HK-2 (cell line): Measurements from ENCODE around the gene SIGLEC10.
A peak's percentile ranks its signal among the peaks of the same experiment; 100 is the strongest.
"Not testable (repeated sequence)": the region's sequence is repeated elsewhere in the genome, so short reads cannot be mapped to it uniquely, and the experiment has no call there.

Source experiments
- DNase-seq: peaks from one replicate; pipeline ENCODE4 v3.0.0-alpha.2; 2018; ENCODE audit not compliant: unreplicated experiment

Gene SIGLEC10

GRCh38 chr19:51440846-51441409 is 23.5 kb upstream of the SIGLEC10 start:
- peak; percentile 21 for DNase-seq

- no peak for DNase-seq
Observed at GRCh38 chr19:51440052-51440451, 22.6 kb upstream of the SIGLEC10 start.

GRCh38 chr19:51439021-51439465 is 21.6 kb upstream of the SIGLEC10 start:
- DNase-seq = no peak

DNA sequence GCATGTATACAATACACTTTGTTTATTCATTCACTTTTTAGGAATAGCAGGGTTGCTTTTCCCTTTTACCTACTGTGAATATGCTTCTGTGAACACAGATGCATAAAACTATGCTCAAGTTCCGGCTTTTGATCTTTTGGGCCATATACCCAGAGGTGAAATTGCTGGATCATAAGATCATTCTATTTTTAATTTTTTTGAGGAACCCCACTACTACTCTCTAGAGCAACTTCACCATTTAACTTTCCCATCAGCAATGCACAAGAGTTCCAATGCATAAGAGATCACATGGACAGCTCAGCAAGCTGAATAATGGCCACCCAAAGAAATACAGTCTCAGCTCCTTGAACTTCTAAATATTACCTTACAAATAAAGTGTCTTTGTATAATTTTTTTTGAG is 17.0 kb upstream of the SIGLEC10 start:
- DNase-seq = no peak

- DNase-seq = no peak
Observed at GRCh38 chr19:51433043-51433442, 15.6 kb upstream of the SIGLEC10 start.

DNA sequence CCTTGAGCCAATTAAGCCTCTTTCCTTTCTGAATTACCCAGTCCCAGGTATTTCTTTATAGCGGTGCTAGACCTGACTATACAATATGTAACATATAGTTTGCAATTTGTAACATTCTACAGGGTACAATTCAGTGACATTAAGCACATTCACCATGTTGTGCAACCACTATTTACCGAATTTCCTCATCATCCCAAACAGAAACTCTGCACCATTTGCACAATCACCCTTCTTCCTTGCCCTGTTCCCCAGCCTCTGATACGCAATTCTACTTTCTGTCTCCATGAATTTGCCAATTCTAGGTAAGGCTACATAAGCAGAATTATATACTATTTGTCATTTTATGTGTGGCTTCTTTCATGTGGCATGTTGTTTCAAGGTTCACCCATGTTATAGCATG is 13.7 kb upstream of the SIGLEC10 start:
- no peak for DNase-seq

DNA sequence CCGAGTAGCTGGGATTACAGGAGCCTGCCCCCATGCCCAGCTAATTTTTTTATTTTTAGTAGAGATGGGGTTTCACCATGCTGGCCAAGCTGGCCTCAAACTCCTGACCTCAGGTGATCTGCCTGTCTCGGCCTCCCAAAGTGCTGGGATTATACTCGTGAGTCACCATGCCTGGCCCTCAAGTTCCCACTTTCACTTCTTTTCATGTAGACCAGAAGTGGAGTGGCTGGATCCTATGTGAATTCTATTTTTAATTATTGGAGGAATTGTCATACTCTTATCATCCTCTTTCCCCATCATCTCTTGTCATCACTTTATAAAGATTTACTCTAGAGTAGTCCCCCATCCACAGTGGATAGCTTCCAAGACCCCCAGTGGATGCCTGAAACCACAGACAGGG is 12.8 kb upstream of the SIGLEC10 start:
- DNase-seq = no peak

GRCh38 chr19:51427201-51427600 is 9.8 kb upstream of the SIGLEC10 start:
- DNase-seq = no peak

- peak; percentile 93 for DNase-seq
Observed at GRCh38 chr19:51422053-51422448, 4.6 kb upstream of the SIGLEC10 start.

GRCh38 chr19:51421229-51422052 is 4.0 kb upstream of the SIGLEC10 start:
- no peak for DNase-seq

DNA sequence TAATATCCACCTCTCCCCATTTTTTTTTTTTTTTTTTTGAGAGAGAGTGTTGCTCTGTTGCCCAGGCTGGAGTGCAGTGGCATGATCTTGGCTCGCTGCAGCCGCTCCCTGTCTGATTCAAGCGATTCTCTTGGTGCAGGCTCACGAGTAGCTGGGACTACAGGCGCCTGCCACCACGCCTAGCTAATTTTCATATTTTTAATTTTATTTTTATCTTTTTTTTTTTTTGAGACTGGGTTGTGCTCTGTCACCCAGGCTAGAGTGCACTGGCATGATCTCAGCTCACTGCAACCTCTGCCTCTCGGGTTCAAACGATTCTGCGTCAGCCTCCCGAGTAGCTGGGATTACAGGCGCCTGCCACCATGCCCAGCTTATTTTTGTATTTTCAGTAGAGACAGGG is 3.1 kb upstream of the SIGLEC10 start:
- not testable (repeated sequence) for DNase-seq

- no peak for DNase-seq
Observed at GRCh38 chr19:51418707-51419106, 1.3 kb upstream of the SIGLEC10 start.

- no peak for DNase-seq
Observed at GRCh38 chr19:51417810-51418157, 342 bp upstream of the SIGLEC10 start.

DNA sequence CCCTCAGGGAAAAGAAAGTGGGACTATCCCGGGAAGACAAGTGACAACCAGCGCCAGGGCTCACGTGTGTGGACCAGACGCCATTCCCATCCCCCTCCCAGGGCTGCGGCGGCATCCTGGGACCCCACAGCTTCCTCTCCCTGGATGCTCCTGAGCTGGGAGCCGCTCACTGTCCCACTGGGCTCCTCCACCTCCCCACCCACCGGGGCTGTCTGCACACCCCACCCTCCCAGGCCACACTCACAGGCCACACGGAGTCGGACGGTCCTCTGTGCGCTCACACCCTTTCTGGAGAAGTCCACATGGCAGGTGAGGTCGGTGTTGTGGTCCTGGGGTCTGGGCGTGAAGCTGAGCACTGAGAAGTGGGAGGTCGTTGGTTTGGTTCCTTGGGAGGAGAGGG is 1.0 kb downstream of the SIGLEC10 start:
- not testable (repeated sequence) for DNase-seq

- no peak for DNase-seq
Observed at GRCh38 chr19:51415187-51415586, 2.3 kb downstream of the SIGLEC10 start.

DNA sequence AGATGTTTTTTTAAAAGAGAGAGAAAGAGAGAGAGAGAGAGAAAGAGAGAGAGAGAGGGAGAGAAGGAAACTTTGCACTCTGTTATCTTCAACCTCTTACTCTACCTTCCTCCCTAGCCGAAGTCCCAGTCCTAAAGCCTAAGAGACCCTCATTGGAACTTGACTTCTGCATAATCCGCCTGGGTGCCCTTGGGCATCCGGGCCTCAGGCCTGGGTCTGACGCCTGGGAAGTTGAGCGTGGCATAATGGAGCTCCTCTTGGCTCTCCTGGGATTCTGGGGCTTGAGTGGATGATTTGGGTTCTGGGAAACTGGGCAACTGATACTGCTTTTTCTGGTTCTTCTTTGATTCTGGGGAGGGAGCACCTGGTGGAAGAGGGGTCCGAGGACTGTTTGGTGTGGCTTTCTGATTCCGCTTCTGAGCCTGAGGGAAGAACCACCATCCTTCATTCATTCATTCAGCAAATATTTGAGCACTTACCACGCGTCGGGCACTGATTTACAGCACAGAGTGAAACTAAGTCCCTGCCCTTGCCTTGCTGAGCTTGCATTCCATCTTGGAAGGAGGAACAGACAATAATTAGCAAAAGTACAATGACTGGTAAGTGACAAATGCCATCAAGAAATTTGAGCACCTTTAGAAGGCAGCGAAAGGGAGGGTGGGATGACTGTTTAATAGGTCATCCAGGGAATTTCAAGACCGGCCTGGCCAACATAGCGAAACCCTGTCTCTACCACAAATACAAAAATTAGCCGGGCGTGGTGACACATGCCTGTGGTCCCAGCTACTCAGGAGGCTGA is 6.3 kb downstream of the SIGLEC10 start:
- peak; percentile 54 for DNase-seq

GRCh38 chr19:51407511-51408131 is 9.8 kb downstream of the SIGLEC10 start:
- no peak for DNase-seq

GRCh38 chr19:51402117-51402516 is 15.3 kb downstream of the SIGLEC10 start:
- no peak for DNase-seq

GRCh38 chr19:51399936-51400335 is 17.5 kb downstream of the SIGLEC10 start:
- not testable (repeated sequence) for DNase-seq

- DNase-seq = no peak
Observed at GRCh38 chr19:51399231-51399630, 18.2 kb downstream of the SIGLEC10 start.

GRCh38 chr19:51398096-51398704 is 19.2 kb downstream of the SIGLEC10 start:
- DNase-seq = no peak

GRCh38 chr19:51397453-51397852 is 20.0 kb downstream of the SIGLEC10 start:
- not testable (repeated sequence) for DNase-seq
